Measurements from ENCODE around the gene SLC38A11.

The SLC38A11 gene

DNA sequence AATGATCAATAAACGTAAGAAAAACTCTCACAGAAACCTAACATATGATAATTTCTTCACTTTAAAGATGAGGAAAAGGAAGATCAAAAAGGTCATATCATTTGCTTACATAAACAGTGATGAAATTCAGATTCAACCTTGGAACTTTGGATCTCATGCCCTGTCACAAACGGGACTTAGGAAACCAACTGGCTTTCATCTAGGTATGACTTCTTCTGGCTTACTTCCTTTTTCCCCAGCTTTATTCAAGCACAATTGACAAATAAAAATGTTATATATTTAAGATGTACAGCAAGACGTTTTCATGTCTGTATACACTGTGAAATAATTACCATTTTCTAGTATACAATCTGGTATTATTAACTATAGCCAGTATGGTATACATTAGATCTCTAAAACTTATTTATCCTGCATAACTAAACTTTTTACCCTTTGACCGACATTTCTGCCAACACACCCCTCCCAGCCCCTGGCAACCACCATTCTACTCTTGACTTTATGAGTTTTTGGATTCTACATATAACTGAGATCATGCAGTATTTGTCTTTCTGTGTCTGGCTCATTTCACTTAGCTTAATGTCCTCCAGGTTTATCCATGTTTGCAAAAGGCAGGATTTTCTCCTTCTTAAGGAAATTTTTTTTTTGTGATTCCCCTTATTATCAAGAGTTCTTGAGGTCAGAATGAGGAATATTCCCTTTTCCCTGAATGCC lies 67.7 kb downstream of the SLC38A11 start:
- TF ChIP-seq ARNTL (CRISPR knock-in tag; IDR thresholded peaks at IDR 0.05; ENCODE audit: borderline replicate concordance, low read depth): no peak
- TF ChIP-seq, protein P1, sequence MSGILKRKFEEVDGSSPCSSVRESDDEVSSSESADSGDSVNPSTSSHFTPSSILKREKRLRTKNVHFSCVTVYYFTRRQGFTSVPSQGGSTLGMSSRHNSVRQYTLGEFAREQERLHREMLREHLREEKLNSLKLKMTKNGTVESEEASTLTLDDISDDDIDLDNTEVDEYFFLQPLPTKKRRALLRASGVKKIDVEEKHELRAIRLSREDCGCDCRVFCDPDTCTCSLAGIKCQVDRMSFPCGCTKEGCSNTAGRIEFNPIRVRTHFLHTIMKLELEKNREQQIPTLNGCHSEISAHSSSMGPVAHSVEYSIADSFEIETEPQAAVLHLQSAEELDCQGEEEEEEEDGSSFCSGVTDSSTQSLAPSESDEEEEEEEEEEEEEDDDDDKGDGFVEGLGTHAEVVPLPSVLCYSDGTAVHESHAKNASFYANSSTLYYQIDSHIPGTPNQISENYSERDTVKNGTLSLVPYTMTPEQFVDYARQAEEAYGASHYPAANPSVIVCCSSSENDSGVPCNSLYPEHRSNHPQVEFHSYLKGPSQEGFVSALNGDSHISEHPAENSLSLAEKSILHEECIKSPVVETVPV (CRISPR knock-in tag; IDR thresholded peaks at IDR 0.05): no peak
- no peak for TF ChIP-seq TCF4 (CRISPR knock-in tag; IDR thresholded peaks at IDR 0.05; ENCODE audit: borderline replicate concordance)
- TF ChIP-seq ZC3H10 (CRISPR knock-in tag; IDR thresholded peaks at IDR 0.05): no peak
- no peak for TF ChIP-seq ESRRG (CRISPR knock-in tag; IDR thresholded peaks at IDR 0.05)
- no peak for TF ChIP-seq ZNF70 (CRISPR knock-in tag; IDR thresholded peaks at IDR 0.05)
- TF ChIP-seq, protein P2, sequence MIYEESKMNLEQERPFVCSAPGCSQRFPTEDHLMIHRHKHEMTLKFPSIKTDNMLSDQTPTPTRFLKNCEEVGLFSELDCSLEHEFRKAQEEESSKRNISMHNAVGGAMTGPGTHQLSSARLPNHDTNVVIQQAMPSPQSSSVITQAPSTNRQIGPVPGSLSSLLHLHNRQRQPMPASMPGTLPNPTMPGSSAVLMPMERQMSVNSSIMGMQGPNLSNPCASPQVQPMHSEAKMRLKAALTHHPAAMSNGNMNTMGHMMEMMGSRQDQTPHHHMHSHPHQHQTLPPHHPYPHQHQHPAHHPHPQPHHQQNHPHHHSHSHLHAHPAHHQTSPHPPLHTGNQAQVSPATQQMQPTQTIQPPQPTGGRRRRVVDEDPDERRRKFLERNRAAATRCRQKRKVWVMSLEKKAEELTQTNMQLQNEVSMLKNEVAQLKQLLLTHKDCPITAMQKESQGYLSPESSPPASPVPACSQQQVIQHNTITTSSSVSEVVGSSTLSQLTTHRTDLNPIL (CRISPR knock-in tag; IDR thresholded peaks at IDR 0.05; ENCODE audit: low read depth): no peak
- TF ChIP-seq OSR1 (CRISPR knock-in tag; IDR thresholded peaks at IDR 0.05): no peak
- TF ChIP-seq RARB (CRISPR knock-in tag; IDR thresholded peaks at IDR 0.05): no peak
- TF ChIP-seq ZFP30 (CRISPR knock-in tag; IDR thresholded peaks at IDR 0.05): no peak
- TF ChIP-seq CSDC2 (CRISPR knock-in tag; IDR thresholded peaks at IDR 0.05): no peak
- TF ChIP-seq PPARA (CRISPR knock-in tag; IDR thresholded peaks at IDR 0.05; ENCODE audit: borderline replicate concordance): no peak
- no peak for TF ChIP-seq ISL1 (CRISPR knock-in tag; IDR thresholded peaks at IDR 0.05)
- no peak for TF ChIP-seq SNAI2 (CRISPR knock-in tag; IDR thresholded peaks at IDR 0.05)
- TF ChIP-seq, protein P3, sequence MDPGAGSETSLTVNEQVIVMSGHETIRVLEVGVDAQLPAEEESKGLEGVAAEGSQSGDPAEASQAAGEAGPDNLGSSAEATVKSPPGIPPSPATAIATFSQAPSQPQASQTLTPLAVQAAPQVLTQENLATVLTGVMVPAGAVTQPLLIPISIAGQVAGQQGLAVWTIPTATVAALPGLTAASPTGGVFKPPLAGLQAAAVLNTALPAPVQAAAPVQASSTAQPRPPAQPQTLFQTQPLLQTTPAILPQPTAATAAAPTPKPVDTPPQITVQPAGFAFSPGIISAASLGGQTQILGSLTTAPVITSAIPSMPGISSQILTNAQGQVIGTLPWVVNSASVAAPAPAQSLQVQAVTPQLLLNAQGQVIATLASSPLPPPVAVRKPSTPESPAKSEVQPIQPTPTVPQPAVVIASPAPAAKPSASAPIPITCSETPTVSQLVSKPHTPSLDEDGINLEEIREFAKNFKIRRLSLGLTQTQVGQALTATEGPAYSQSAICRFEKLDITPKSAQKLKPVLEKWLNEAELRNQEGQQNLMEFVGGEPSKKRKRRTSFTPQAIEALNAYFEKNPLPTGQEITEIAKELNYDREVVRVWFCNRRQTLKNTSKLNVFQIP (CRISPR knock-in tag; IDR thresholded peaks at IDR 0.05; ENCODE audit: borderline replicate concordance, low read depth): no peak
- no peak for ATAC-seq

DNA sequence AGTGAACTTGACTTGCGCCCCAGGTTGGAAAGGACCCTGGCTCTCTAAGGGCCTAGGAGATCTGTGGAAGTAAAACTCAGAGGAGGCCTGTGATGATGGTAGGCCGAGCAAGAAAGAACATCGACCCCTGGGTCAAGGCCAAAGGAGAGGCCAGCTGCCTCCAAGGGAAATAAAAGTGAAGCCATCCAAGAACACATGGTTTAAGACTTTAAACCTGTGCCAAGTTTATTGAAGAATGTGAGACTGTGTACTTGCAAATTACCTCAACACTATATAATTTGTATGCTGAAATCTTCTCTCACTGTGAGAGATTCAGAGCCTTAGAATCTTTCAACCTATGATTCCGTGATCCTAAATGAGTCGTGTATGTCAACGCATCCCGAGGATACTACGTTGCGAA lies 73.0 kb downstream of the SLC38A11 start:
- TF ChIP-seq, protein P1 (CRISPR knock-in tag; IDR thresholded peaks at IDR 0.05): no peak
- TF ChIP-seq ZFP30 (CRISPR knock-in tag; IDR thresholded peaks at IDR 0.05) (no peak), ZNF565 (CRISPR knock-in tag; conservative IDR thresholded peaks at IDR 0.05; ENCODE audit: low read depth) (no peak), SNAI2 (CRISPR knock-in tag; IDR thresholded peaks at IDR 0.05) (no peak), TCF4 (CRISPR knock-in tag; IDR thresholded peaks at IDR 0.05; ENCODE audit: borderline replicate concordance) (no peak), PPARA (CRISPR knock-in tag; IDR thresholded peaks at IDR 0.05; ENCODE audit: borderline replicate concordance) (no peak), ZC3H10 (CRISPR knock-in tag; IDR thresholded peaks at IDR 0.05) (no peak), TOX (CRISPR knock-in tag; IDR thresholded peaks at IDR 0.05; ENCODE audit: borderline replicate concordance) (no peak), RARB (CRISPR knock-in tag; IDR thresholded peaks at IDR 0.05) (no peak), ZNF8 (CRISPR knock-in tag; IDR thresholded peaks at IDR 0.05) (no peak), ISL1 (CRISPR knock-in tag; IDR thresholded peaks at IDR 0.05) (no peak), GLIS3 (CRISPR knock-in tag; IDR thresholded peaks at IDR 0.05) (no peak), OSR1 (CRISPR knock-in tag; IDR thresholded peaks at IDR 0.05) (no peak)
- TF ChIP-seq, protein P3 (CRISPR knock-in tag; IDR thresholded peaks at IDR 0.05; ENCODE audit: borderline replicate concordance, low read depth): no peak
- TF ChIP-seq, protein P2 (CRISPR knock-in tag; IDR thresholded peaks at IDR 0.05; ENCODE audit: low read depth): no peak
- ATAC-seq: no peak

DNA sequence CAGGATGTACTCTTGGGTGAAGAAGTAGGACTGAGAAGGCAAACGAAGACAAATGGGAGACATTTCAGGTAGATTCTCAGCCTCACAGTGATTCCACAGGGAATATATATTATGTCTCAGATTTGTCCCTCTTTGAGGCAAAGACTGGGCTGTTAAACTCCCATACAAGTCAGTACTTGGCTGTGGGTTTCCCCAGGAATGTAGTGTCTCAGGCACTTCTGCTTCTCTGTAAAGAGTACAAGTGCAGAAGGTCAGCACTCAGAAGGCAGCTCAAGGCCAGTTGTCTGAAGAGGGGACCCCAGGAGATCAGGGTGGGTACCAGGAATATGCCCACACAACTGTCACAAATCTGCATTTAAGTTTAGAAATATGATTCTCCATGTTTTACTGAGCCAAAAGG lies 73.8 kb downstream of the SLC38A11 start:
- ATAC-seq: no peak
- TF ChIP-seq PPARA (CRISPR knock-in tag; IDR thresholded peaks at IDR 0.05; ENCODE audit: borderline replicate concordance): no peak
- TF ChIP-seq, protein P4, sequence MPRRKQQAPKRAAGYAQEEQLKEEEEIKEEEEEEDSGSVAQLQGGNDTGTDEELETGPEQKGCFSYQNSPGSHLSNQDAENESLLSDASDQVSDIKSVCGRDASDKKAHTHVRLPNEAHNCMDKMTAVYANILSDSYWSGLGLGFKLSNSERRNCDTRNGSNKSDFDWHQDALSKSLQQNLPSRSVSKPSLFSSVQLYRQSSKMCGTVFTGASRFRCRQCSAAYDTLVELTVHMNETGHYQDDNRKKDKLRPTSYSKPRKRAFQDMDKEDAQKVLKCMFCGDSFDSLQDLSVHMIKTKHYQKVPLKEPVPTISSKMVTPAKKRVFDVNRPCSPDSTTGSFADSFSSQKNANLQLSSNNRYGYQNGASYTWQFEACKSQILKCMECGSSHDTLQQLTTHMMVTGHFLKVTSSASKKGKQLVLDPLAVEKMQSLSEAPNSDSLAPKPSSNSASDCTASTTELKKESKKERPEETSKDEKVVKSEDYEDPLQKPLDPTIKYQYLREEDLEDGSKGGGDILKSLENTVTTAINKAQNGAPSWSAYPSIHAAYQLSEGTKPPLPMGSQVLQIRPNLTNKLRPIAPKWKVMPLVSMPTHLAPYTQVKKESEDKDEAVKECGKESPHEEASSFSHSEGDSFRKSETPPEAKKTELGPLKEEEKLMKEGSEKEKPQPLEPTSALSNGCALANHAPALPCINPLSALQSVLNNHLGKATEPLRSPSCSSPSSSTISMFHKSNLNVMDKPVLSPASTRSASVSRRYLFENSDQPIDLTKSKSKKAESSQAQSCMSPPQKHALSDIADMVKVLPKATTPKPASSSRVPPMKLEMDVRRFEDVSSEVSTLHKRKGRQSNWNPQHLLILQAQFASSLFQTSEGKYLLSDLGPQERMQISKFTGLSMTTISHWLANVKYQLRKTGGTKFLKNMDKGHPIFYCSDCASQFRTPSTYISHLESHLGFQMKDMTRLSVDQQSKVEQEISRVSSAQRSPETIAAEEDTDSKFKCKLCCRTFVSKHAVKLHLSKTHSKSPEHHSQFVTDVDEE (CRISPR knock-in tag; IDR thresholded peaks at IDR 0.05): no peak
- no peak for TF ChIP-seq ZFP30 (CRISPR knock-in tag; IDR thresholded peaks at IDR 0.05)
- TF ChIP-seq ISL1 (CRISPR knock-in tag; IDR thresholded peaks at IDR 0.05): no peak
- TF ChIP-seq, protein P1 (CRISPR knock-in tag; IDR thresholded peaks at IDR 0.05): no peak

Measured in SK-N-SH treated with all-trans-retinoic acid at 6 μM for 48 hours (cell line).